Measurements from ENCODE around the gene SPO11. TPM values are rescaled to one million over a fixed set of nuclear protein-coding genes. Genes with fewer than 3 reads are reported as not detected.

The SPO11 gene
- total RNA-seq, 1 experiment from 2014 or later: not detected

DNA sequence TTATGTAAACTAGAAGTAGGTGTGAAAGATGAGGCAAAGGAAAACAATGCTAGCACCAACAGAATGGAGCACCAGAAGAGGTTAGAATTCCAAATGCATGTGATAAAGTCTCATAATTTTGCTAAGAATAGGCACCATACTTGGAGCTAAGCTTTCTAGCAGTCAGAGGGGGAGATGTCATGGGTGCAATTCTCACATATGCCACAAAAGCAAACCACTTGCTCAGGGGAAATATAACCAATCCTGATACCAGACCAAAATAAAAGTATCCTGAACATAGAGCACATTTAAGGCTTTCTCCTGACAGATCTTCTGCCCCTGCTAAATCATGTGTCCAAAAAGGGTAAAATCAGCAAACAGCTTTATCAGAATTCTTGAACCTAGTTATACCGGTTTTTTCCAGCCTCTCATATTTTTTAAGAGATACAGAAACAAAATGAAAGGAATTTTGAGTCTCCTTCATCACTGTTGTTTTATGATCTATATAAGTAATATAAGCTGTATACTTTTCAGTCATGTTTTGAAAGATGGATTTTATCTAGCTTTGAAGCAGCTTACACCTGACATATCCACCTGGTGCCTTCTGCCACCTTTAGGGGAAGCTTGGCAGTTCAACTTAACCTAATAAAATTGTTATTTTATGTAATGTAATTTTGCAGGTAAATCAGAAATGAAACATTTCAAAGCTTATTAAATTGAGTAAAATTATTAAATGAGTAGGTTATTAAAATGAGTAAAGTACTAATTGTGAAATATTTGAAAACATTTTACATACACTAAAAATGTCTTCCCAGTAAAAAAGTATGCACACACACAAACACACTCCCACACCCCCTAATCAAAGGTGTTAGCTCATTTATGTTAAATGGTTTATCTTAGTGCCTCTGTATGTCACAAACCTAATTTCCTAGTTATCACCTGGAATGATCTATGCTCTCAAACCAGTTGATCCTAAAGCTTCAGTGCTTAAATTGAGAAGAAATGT, 2.8 kb downstream of the SPO11 start:
- Histone ChIP-seq H3K4me1 (ENCODE audit: insufficient read depth, low read length) (no peaks in the 10 kb centered on the region), H3K9ac (ENCODE audit: extremely low read depth, insufficient read length, low read length) (no peak overlapping the region), H3K56ac (ENCODE audit: insufficient read length, low read depth, low read length) (no peak overlapping the region), H3K79me1 (ENCODE audit: insufficient read depth, low read depth, low read length, poor library complexity, severe bottlenecking) (no peaks in the 10 kb centered on the region), H3T11ph (ENCODE audit: low read length) (no peak overlapping the region), H3K23me2 (ENCODE audit: insufficient read length, low read depth, low read length, poor library complexity, severe bottlenecking) (no peaks in the 10 kb centered on the region), H3K79me2 (ENCODE audit: insufficient read depth, low read length) (no peaks in the 10 kb centered on the region), H2BK20ac (ENCODE audit: low read depth, low read length, poor library complexity, severe bottlenecking) (no peak overlapping the region), H3K9me3 (ENCODE audit: control insufficient read depth, low read depth, low read length) (no peaks in the 10 kb centered on the region), H3K4me2 (ENCODE audit: insufficient read depth, insufficient read length, low read length) (no peak overlapping the region), H4K91ac (ENCODE audit: insufficient read length, low read depth, low read length) (no peak overlapping the region), H3K27me3 (ENCODE audit: insufficient read depth, low read length) (no peaks in the 10 kb centered on the region), H4K8ac (replicated peaks; ENCODE audit: insufficient read length, low read depth, low read length) (no peak overlapping the region), H2BK120ac (ENCODE audit: low read depth, low read length, poor library complexity, severe bottlenecking) (no peak overlapping the region), H2BK15ac (ENCODE audit: low read depth, low read length) (no peak overlapping the region), H3K18ac (ENCODE audit: insufficient read length, low read depth, low read length) (no peak overlapping the region), H2AK5ac (ENCODE audit: insufficient read length, low read length) (no peak overlapping the region), H3K23ac (ENCODE audit: insufficient read length, low read depth, low read length) (no peak overlapping the region), H3K27ac (ENCODE audit: insufficient read length, low read depth, low read length) (no peak overlapping the region), H4K5ac (ENCODE audit: insufficient read length, low read depth, low read length) (no peak overlapping the region), H2AFZ (ENCODE audit: low read length) (no peak overlapping the region), H2BK5ac (ENCODE audit: insufficient read length, low read length) (no peak overlapping the region), H3K4ac (ENCODE audit: low read depth, low read length) (no peak overlapping the region), H3K14ac (ENCODE audit: insufficient read depth, low read length) (no peak overlapping the region), H2BK12ac (ENCODE audit: insufficient read length, low read depth, low read length) (no peak overlapping the region), H4K20me1 (ENCODE audit: control insufficient read depth, insufficient read depth, insufficient read length) (no peaks in the 10 kb centered on the region)
- DNase-seq: no peak
- peaks cover 19% of the 10 kb centered on the region for H3K27me3 Mint-ChIP-seq (ENCODE audit: low read depth)
- H3K36me3 Mint-ChIP-seq (ENCODE audit: insufficient read depth in 1 of 3, low read depth in 3 of 3): no peaks in the 10 kb centered on the region
- H3K4me3 Mint-ChIP-seq: no peak overlapping the region
- TF ChIP-seq, protein P1, sequence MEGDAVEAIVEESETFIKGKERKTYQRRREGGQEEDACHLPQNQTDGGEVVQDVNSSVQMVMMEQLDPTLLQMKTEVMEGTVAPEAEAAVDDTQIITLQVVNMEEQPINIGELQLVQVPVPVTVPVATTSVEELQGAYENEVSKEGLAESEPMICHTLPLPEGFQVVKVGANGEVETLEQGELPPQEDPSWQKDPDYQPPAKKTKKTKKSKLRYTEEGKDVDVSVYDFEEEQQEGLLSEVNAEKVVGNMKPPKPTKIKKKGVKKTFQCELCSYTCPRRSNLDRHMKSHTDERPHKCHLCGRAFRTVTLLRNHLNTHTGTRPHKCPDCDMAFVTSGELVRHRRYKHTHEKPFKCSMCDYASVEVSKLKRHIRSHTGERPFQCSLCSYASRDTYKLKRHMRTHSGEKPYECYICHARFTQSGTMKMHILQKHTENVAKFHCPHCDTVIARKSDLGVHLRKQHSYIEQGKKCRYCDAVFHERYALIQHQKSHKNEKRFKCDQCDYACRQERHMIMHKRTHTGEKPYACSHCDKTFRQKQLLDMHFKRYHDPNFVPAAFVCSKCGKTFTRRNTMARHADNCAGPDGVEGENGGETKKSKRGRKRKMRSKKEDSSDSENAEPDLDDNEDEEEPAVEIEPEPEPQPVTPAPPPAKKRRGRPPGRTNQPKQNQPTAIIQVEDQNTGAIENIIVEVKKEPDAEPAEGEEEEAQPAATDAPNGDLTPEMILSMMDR (conservative IDR thresholded peaks at IDR 0.05): peak; percentile 69
- peaks cover 0 to 5% of the 10 kb centered on the region in 2 experiments; a peak in 2 of 4 replicates for H3K4me1 Mint-ChIP-seq
- no peak overlapping the region for H3K27ac Mint-ChIP-seq
- no CpG with 5 or more reads among the region's 1 CpG for WGBS (ENCODE audit: extremely low coverage, insufficient read length, low lambda C conversion rate)
- H3K9me3 Mint-ChIP-seq: no peaks in the 10 kb centered on the region

Measured in H9 (cell line).